C4-2B (cell line): ENCODE data around the gene DUSP7.
"Not testable (repeated sequence)": the region's sequence is repeated elsewhere in the genome, so short reads cannot be mapped to it uniquely, and the experiment has no call there.

Experiments used
- H3K27ac ChIP-seq: fragments of 450-650 bp; 2 replicates; pipeline ENCODE4 v1.5.1; 2017
- ZFX ChIP-seq: fragments of 450-650 bp; IDR thresholded peaks from 2 replicates; pipeline ENCODE4 v1.6.1; 2017
- TF ChIP-seq, protein P1 (sequence below): fragments of 450-650 bp; conservative IDR thresholded peaks from 2 replicates; pipeline ENCODE4 v1.5.1; 2017; ENCODE audit warnings: mild to moderate bottlenecking

The DUSP7 gene

DNA sequence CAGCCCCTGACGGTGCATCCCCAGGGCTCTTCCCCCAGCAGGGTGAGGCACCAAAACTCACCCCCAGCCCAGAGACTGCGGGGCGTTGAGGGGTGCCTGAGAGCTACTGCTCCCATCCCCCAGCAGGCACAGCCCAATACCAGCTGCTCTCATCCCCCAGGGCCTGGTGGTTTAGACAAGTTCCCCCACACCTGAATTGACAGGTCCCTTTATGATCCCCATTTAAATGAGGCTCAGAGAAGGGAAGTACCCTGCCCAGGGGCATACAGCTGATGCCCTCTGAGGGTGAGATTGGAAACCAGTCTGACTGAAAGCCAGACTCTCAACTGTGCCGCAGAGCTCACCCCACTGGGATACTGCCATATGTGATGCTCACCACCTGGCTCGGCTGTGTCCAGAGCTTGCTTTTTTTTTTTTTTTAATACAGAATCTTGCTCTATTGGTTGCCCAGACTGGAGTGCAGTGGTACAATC, 20.1 kb downstream of the DUSP7 start:
- no peak overlapping the region for H3K27ac ChIP-seq
- TF ChIP-seq ZFX: no peak
- TF ChIP-seq, protein P1, sequence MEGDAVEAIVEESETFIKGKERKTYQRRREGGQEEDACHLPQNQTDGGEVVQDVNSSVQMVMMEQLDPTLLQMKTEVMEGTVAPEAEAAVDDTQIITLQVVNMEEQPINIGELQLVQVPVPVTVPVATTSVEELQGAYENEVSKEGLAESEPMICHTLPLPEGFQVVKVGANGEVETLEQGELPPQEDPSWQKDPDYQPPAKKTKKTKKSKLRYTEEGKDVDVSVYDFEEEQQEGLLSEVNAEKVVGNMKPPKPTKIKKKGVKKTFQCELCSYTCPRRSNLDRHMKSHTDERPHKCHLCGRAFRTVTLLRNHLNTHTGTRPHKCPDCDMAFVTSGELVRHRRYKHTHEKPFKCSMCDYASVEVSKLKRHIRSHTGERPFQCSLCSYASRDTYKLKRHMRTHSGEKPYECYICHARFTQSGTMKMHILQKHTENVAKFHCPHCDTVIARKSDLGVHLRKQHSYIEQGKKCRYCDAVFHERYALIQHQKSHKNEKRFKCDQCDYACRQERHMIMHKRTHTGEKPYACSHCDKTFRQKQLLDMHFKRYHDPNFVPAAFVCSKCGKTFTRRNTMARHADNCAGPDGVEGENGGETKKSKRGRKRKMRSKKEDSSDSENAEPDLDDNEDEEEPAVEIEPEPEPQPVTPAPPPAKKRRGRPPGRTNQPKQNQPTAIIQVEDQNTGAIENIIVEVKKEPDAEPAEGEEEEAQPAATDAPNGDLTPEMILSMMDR: no peak

DNA sequence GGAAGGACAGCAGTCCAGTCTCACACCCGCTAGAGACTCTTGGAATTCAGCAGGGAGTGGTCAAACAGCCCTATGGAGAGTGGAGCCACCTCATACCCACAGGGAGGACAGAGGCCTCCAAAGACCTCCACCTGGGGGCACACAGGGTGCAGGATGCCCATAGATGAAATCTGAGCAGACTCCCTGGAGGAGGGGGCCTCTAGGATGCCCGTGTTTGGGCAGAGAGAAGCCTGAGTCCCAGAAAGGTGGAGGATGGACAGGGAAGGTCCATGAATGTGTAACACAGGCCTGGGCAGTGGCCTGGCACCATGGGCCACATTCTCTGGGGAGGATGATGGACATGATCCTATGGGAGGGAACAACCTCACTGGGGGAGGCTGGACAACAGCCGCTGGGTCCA, 21.7 kb downstream of the DUSP7 start:
- TF ChIP-seq ZFX: no peak
- TF ChIP-seq, protein P1: no peak
- no peak overlapping the region for H3K27ac ChIP-seq

DNA sequence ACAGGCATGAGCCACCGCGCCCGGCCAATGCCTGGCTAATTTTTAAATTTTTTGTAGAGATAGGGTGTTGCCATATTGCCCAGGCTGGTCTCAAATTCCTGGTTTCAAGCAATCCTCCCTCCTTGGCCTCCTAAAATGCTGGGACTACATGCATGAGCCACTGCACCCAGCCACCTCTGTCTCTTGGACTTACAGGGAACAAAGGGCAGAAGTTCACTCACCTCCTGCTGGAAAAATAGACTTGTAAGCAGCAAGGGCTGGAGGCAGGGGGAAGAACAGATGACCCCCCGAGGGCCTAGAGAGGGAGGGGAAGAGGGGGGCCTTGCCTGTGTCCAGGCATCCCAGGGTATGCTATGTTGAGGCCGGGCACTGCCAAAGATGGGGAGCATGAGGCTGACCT, 22.2 kb downstream of the DUSP7 start:
- TF ChIP-seq, protein P1: no peak
- TF ChIP-seq ZFX: no peak
- no peak overlapping the region for H3K27ac ChIP-seq

DNA sequence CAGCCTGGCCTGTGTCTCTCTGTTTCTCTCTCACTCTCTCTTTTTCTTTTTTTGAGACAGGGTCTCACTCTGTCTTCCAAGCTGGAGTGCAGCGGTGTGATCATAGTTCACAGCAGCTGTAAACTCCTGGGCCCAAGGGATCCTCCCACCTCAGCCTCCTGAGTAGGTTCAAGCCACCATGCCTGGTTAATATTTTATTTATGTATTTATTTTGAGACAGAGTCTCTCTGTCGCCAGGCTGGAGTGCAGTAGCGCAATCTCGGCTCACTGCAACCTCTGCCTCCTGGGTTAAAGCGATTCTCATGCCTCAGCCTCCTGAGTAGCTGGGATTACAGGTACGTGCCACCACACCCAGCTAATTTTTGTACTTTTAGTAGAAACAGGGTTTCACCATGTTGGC, 22.6 kb downstream of the DUSP7 start:
- H3K27ac ChIP-seq: not testable (repeated sequence)

DNA sequence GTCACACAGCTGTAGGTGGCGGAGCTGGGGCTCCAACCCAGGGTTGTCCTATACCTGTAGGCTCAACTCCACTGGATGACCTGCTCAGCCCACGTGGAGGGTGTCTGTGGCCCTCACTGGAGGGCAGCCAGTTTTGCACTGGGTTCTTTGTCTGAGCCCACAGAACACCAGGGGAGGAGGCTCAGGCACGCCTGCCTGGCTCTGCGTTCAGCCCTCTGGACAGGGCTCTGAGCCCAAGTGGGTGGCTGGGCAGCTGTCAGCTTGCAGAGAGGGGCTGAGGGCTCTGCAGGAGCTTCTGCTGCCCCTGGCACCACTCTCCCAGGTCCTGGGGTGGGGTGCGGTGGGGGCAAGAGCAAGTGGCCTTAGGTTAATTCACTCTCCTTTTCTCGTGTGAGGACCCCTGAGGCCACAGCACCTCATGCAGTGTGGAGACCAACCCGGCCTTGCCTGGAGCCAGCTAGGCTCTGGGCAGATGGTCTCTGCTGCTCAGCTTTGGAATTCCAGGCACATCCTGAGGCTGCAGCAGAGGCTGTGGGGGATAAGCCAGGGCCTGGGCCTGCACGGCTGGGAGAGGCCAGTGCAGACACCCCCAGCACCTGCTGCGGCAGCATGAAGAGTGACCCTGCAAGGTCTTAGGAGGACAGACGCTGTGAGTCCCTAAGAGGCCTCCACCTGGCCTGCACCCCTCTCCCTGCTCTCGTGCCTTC, 23.5 kb downstream of the DUSP7 start:
- H3K27ac ChIP-seq: no peak overlapping the region
- TF ChIP-seq ZFX: no peak
- TF ChIP-seq, protein P1: no peak

DNA sequence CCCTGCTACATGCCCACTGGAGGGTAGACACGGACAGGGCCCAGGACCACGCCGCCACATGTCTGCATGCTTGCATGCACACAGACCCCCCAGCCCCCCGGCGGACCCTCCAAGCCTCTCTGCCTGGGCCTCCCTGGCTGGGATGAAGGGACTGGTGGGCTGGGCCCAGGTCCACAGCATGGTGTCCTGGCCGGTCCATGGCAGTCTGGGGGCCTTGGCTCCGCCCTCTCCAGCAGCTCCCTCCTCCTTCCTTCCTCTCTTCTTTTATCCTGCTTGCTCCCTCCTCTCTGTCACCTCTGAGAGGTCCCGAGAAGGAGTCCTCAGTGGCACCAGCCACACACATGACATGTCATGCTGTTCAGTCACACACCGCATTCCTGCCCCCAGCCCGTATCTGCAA, 24.5 kb downstream of the DUSP7 start:
- no peak overlapping the region for H3K27ac ChIP-seq
- TF ChIP-seq, protein P1: no peak
- TF ChIP-seq ZFX: no peak

DNA sequence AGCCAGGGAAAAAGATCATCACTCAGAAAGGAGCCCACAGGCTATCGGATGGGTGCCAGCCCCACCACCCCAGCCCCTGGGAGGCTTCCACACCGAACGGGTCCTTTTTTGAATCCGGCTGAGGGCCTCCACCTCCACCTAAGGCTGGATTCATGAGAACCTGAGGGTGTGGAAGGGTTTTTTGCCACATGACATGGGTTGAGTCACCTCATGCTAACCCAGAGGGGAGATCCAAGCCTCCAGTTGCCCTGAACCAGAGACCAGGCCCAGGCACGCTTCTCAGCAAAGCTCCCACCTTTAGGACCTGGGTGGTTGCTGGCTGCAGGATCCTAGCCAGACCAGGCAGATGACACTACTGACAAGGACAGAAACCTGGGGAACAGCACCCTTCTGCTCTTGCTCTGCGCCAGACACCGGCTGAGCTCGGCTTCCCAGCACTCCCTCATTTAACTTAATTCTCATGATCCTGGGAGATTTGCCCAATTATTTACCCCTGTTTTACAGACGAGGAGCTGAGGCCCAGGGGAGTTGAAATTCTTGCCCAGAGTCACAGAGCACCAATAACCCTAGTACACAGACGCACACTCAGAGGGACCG, 25.6 kb downstream of the DUSP7 start:
- no peak overlapping the region for H3K27ac ChIP-seq
- no peak for TF ChIP-seq ZFX
- TF ChIP-seq, protein P1: no peak

DNA sequence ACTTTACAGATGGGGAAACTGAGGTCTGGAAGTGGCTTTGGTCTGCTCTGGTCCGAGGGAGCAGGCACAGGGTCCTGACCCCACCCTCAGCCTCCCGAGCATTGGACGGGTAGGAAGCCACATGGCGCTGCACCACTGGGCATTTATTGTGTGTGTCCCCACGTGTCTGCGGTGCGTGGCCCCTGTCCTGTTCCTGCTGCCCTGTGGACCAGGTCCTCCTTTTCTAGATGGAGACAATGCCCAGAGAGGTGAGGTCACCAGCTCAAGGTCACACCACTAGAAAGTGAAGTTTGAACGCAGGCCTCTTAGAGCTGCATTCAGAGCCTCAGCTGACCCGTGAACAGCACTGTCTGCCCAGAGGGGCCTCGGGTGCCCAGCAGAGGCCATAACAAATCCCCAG, 26.8 kb downstream of the DUSP7 start:
- H3K27ac ChIP-seq: no peak overlapping the region
- TF ChIP-seq ZFX: no peak
- TF ChIP-seq, protein P1: no peak
